H1 (cell line): Measurements from ENCODE around the gene OXTR. TPM values are rescaled to one million over a fixed set of nuclear protein-coding genes. Genes with fewer than 3 reads are reported as not detected.

Experiments
- CTCF ChIA-PET: fragments of 300-600 bp; sonication (Branson Sonifier 250); formaldehyde crosslinking; loops from one replicate; lab custom pipeline; 2021; ENCODE audit not compliant: partially characterized antibody; lab: Charles Lee
- POLR2A ChIA-PET: fragments of 300-600 bp; sonication (Branson Sonifier 250); formaldehyde crosslinking; loops from one replicate; lab custom pipeline; 2021; ENCODE audit warnings: inconsistent platforms; ENCODE audit not compliant: partially characterized antibody; lab: Charles Lee
- DNase-seq, 2 experiments: peaks; one replicate each; pipeline versions ENCODE4 v3.0.0 to v3.0.0-alpha.2; 2010 to 2022; ENCODE audit warnings: low spot score in 2 of 2, low read depth in 1 of 2, mixed read lengths in 1 of 2
- FAIRE-seq: peaks from 2 replicates; lab custom pipeline; 2011; peaks lifted over from hg19 to GRCh38; lab: Jason Lieb, UNC
- H2AFZ ChIP-seq: 2 replicates; pipeline ENCODE4 v1.8.1; 2012; ENCODE audit warnings: low read length, inconsistent platforms
- H2AK5ac ChIP-seq: 2 replicates; pipeline ENCODE4 v1.6.1; 2013; ENCODE audit warnings: low read depth, low read length
- H2BK120ac ChIP-seq: replicated peaks from 2 replicates; pipeline ENCODE3; 2013; ENCODE audit warnings: low read depth, low read length, inconsistent platforms
- H2BK12ac ChIP-seq: 2 replicates; pipeline ENCODE4 v1.6.1; 2013; ENCODE audit warnings: low read depth, low read length
- H2BK15ac ChIP-seq: 2 replicates; pipeline ENCODE4 v1.6.1; 2013; ENCODE audit warnings: low read length
- H2BK20ac ChIP-seq: 2 replicates; pipeline ENCODE4 v1.6.1; 2013; ENCODE audit warnings: low read length
- H2BK5ac ChIP-seq: 2 replicates; pipeline ENCODE4 v1.6.1; 2013; ENCODE audit warnings: low read depth, low read length
- H3K14ac ChIP-seq: 2 replicates; pipeline ENCODE4 v1.6.1; 2013; ENCODE audit warnings: inconsistent platforms; ENCODE audit not compliant: insufficient read length
- H3K18ac ChIP-seq: 2 replicates; pipeline ENCODE4 v1.6.1; 2013; ENCODE audit warnings: low read length; ENCODE audit errors: extremely low read depth
- H3K23ac ChIP-seq: 2 replicates; pipeline ENCODE4 v1.6.1; 2013; ENCODE audit warnings: inconsistent platforms; ENCODE audit not compliant: insufficient read length
- H3K23me2 ChIP-seq: 2 replicates; pipeline ENCODE4 v1.6.1; 2013; ENCODE audit warnings: low read depth, low read length
- H3K27ac ChIP-seq: 2 replicates; pipeline ENCODE4 v1.6.1; 2011; ENCODE audit warnings: low read depth, low read length, inconsistent platforms
- H3K27me3 ChIP-seq, 4 experiments: replicated peaks in 1 of 4; 1 replicate in 1 of 4; 2 replicates in 3 of 4; pipeline versions ENCODE4 v1.6.1 to v1.8.1; 2011 to 2013; ENCODE audit warnings: low read length in 3 of 4, mild to moderate bottlenecking in 3 of 4, inconsistent platforms in 2 of 4, mixed read lengths in 2 of 4, moderate library complexity in 1 of 4; ENCODE audit not compliant: control insufficient read depth in 3 of 4, insufficient read depth in 3 of 4; ENCODE audit errors: extremely low read depth in 1 of 4
- H3K36me3 ChIP-seq, 4 experiments: 2 replicates each; pipeline versions ENCODE4 v1.6.1 to v1.8.1; 2011 to 2013; ENCODE audit warnings: mild to moderate bottlenecking in 4 of 4, low read length in 3 of 4, moderate library complexity in 2 of 4, control low read depth in 1 of 4, inconsistent platforms in 1 of 4; ENCODE audit not compliant: insufficient read depth in 4 of 4, control insufficient read depth in 2 of 4
- H3K4ac ChIP-seq: replicated peaks from 2 replicates; pipeline ENCODE3; 2013; ENCODE audit warnings: low read length, low read depth, mixed read lengths, inconsistent platforms; ENCODE audit not compliant: insufficient read length
- H3K4me1 ChIP-seq, 4 experiments: replicated peaks in 1 of 4; 1 replicate in 1 of 4; 2 replicates in 3 of 4; pipeline versions ENCODE4 v1.6.1 to v1.8.1; 2011 to 2013; ENCODE audit warnings: low read length in 3 of 4, inconsistent platforms in 2 of 4, mixed read lengths in 1 of 4; ENCODE audit not compliant: insufficient read depth in 4 of 4, control insufficient read depth in 3 of 4
- H3K4me2 ChIP-seq, 2 experiments: 2 replicates each; pipeline versions ENCODE4 v1.6.1 to v1.8.1; 2011 to 2013; ENCODE audit warnings: low read depth in 2 of 2, low read length in 2 of 2, control low read depth in 1 of 2, inconsistent platforms in 1 of 2, mild to moderate bottlenecking in 1 of 2; ENCODE audit not compliant: insufficient read depth in 1 of 2
- H3K4me3 ChIP-seq, 4 experiments: fragments of 200-600, 300-600 bp in 1 of 4; sonication (generic), shearing (Covaris generic), sonication (Bioruptor Twin) in 1 of 4; 2 replicates each; pipeline versions ENCODE4 v1.5.1 to v1.8.1; 2011 to 2016; ENCODE audit warnings: low read length in 4 of 4, low read depth in 3 of 4, control low read depth in 2 of 4, inconsistent platforms in 2 of 4, mild to moderate bottlenecking in 2 of 4, mixed read lengths in 1 of 4, moderate library complexity in 1 of 4; ENCODE audit not compliant: insufficient read depth in 2 of 4; ENCODE audit errors: extremely low read depth in 1 of 4
- H3K56ac ChIP-seq: replicated peaks from 2 replicates; pipeline ENCODE3; 2013; ENCODE audit warnings: low read depth, mild to moderate bottlenecking, mixed read lengths, low read length, inconsistent platforms; ENCODE audit not compliant: insufficient read length
- H3K79me1 ChIP-seq: 2 replicates; pipeline ENCODE4 v1.6.1; 2013; ENCODE audit warnings: low read depth, low read length, control low read depth
- H3K79me2 ChIP-seq, 2 experiments: 2 replicates each; pipeline versions ENCODE4 v1.6.1 to v1.8.1; 2012 to 2013; ENCODE audit warnings: low read length in 2 of 2, mild to moderate bottlenecking in 2 of 2, inconsistent platforms in 1 of 2; ENCODE audit not compliant: insufficient read depth in 2 of 2, control insufficient read depth in 1 of 2
- H3K9ac ChIP-seq, 4 experiments: replicated peaks in 1 of 4; 1 replicate in 1 of 4; 2 replicates in 3 of 4; pipeline versions ENCODE4 v1.6.1 to v1.8.1; 2011 to 2013; ENCODE audit warnings: low read depth in 3 of 4, low read length in 3 of 4, control low read depth in 2 of 4, mild to moderate bottlenecking in 2 of 4, moderate library complexity in 2 of 4, inconsistent platforms in 1 of 4; ENCODE audit errors: extremely low read depth in 1 of 4
- H3K9me3 ChIP-seq, 2 experiments: 2 replicates each; pipeline versions ENCODE4 v1.6.1 to v1.8.1; 2012 to 2013; ENCODE audit warnings: mild to moderate bottlenecking in 2 of 2, moderate library complexity in 2 of 2, control low read depth in 1 of 2, inconsistent platforms in 1 of 2, low read depth in 1 of 2, low read length in 1 of 2, mixed read lengths in 1 of 2; ENCODE audit not compliant: insufficient read depth in 2 of 2
- H4K20me1 ChIP-seq, 2 experiments: replicated peaks in 1 of 2; 2 replicates each; pipeline versions ENCODE3 to v1.8.1; 2011 to 2013; ENCODE audit warnings: inconsistent platforms in 2 of 2, low read length in 2 of 2, mild to moderate bottlenecking in 1 of 2; ENCODE audit not compliant: insufficient read depth in 2 of 2, control insufficient read depth in 1 of 2
- H4K5ac ChIP-seq: 2 replicates; pipeline ENCODE4 v1.6.1; 2013; ENCODE audit warnings: low read length, low read depth, mixed read lengths, inconsistent platforms; ENCODE audit not compliant: insufficient read length
- H4K8ac ChIP-seq: 2 replicates; pipeline ENCODE4 v1.8.0; 2013; ENCODE audit warnings: mild to moderate bottlenecking, moderate library complexity, low read length, inconsistent platforms; ENCODE audit not compliant: insufficient read depth; ENCODE audit errors: extremely low read depth
- H4K91ac ChIP-seq: replicated peaks from 2 replicates; pipeline ENCODE3; 2013; ENCODE audit warnings: low read length, mixed read lengths, inconsistent platforms; ENCODE audit not compliant: insufficient read length
- CBX5 ChIP-seq: fragments of 300-800, 300-1000 bp; sonication (generic); IDR thresholded peaks from 2 replicates; pipeline ENCODE4 v1.7.1; 2016; ENCODE audit warnings: antibody characterized with exemption, low read length, low read depth
- CHD2 ChIP-seq: IDR thresholded peaks from 2 replicates; pipeline ENCODE4 v1.6.1; 2012; ENCODE audit warnings: low read length, improper control_type of control experiment
- E2F6 ChIP-seq: IDR thresholded peaks from 2 replicates; pipeline ENCODE4 v1.6.1; 2012; ENCODE audit warnings: inconsistent platforms
- EGR1 ChIP-seq: IDR thresholded peaks from 2 replicates; pipeline ENCODE4 v1.6.1; 2011; ENCODE audit warnings: low read depth, low read length, borderline replicate concordance
- EZH2 ChIP-seq: fragments of 200-600 bp; sonication (generic); IDR thresholded peaks from 2 replicates; pipeline ENCODE4 v1.7.1; 2012; ENCODE audit warnings: low read depth, mild to moderate bottlenecking, moderate library complexity, low read length, inconsistent platforms; ENCODE audit not compliant: severe bottlenecking
- HDAC2 ChIP-seq, 2 experiments: fragments of 300-600 bp in 1 of 2; sonication (generic) in 1 of 2; IDR thresholded peaks; 2 replicates each; pipeline ENCODE4 v1.6.1; 2011 to 2012; ENCODE audit warnings: low read depth in 2 of 2, low read length in 2 of 2, mild to moderate bottlenecking in 2 of 2, moderate library complexity in 2 of 2, borderline replicate concordance in 1 of 2, inconsistent platforms in 1 of 2
- KDM1A ChIP-seq: fragments of 200-600, 300-600 bp; sonication (generic); IDR thresholded peaks from 2 replicates; pipeline ENCODE4 v1.7.1; 2016; ENCODE audit warnings: mild to moderate bottlenecking, low read length, borderline replicate concordance
- KDM5A ChIP-seq: fragments of 200-600 bp; IDR thresholded peaks from 2 replicates; pipeline ENCODE4 v1.7.1; 2012; ENCODE audit warnings: mild to moderate bottlenecking, low read length, inconsistent platforms, mixed read lengths
- MAFK ChIP-seq: IDR thresholded peaks from 2 replicates; pipeline ENCODE4 v1.6.1; 2012; ENCODE audit warnings: low read depth, mild to moderate bottlenecking, improper control_type of control experiment, low read length
- POLR2A ChIP-seq, 2 experiments: IDR thresholded peaks; 1 replicate in 1 of 2; 2 replicates in 1 of 2; pipeline ENCODE4 v1.6.1; 2011; ENCODE audit warnings: low read depth in 2 of 2, low read length in 2 of 2, mild to moderate bottlenecking in 2 of 2; ENCODE audit errors: control extremely low read depth in 1 of 2
- RNF2 ChIP-seq: fragments of 200-900, 300-1000 bp; sonication (generic); IDR thresholded peaks from 2 replicates; pipeline ENCODE4 v1.7.1; 2016; ENCODE audit warnings: borderline replicate concordance, low read depth, mild to moderate bottlenecking, antibody characterized with exemption, low read length; ENCODE audit not compliant: poor library complexity, severe bottlenecking; ENCODE audit errors: missing control alignments
- TBP ChIP-seq: IDR thresholded peaks from 2 replicates; pipeline ENCODE4 v1.6.1; 2011; ENCODE audit warnings: low read depth, low read length, improper control_type of control experiment
- WGBS, 2 experiments: shearing (Covaris generic) in 1 of 2; methylation state at CpG; one replicate each; pipeline versions ENCODE4 v1.1.6 to v1.1.7; 2013 to 2015; ENCODE audit warnings: low lambda C conversion rate in 2 of 2, mixed read lengths in 2 of 2, inconsistent platforms in 1 of 2, low coverage in 1 of 2, missing lambda C conversion rate in 1 of 2; ENCODE audit not compliant: insufficient replicate concordance in 2 of 2, insufficient coverage in 1 of 2, insufficient read length in 1 of 2; ENCODE audit errors: extremely low coverage in 1 of 2, missing lambda C conversion rate in 1 of 2; 5-methylcytosine and 5-hydroxymethylcytosine counted together
- polyA plus RNA-seq, 7 experiments: library from polyadenylated mRNA; depleted of rRNA in 3 of 7; stranded (reverse) in 5 of 7; unstranded in 2 of 7; fragments of >200 nt in 5 of 7; fragments of 200-250 nt in 2 of 7; gene quantifications; 1 replicate in 5 of 7; 2 replicates in 1 of 7; 4 replicates in 1 of 7; pipeline versions ENCODE4 v1.2.1 to v1.2.3, GENCODE V29; 2011 to 2013; ENCODE audit warnings: missing spikeins in 2 of 7, mixed read lengths in 2 of 7
- total RNA-seq: library from RNA; stranded (reverse); fragmentation: NEBNext Ultra II Directional; extraction: Animal tissue kit (Norgen Biotek cat#: 25700); gene quantifications from 2 replicates; pipeline ENCODE4 v1.2.1, GENCODE V29; 2021
- TF ChIP-seq, protein P1 (sequence below): IDR thresholded peaks from 2 replicates; pipeline ENCODE4 v1.6.1; 2011; ENCODE audit warnings: low read depth, mild to moderate bottlenecking, low read length; ENCODE audit not compliant: insufficient read depth

OXTR gene
- total and polyA plus RNA-seq, 2 of the 8 experiments (the other 6 are each of a cell fraction or from before 2014, with no cell fraction given) = 0.77 to 2.3 TPM

- no peak overlapping the region for H3K27ac ChIP-seq
- WGBS, 2 experiments = 86% methylated on average over 5 of the region's 5 CpGs; no CpG with 5 or more reads in 1 of the 2 experiments
- H2AFZ ChIP-seq = no peak overlapping the region
- ChIA-PET CTCF (interaction anchor here (0.9 to 2.0 kb wide), 3 partner anchors 46 to 595 kb away, joined by 3 to 6 read pairs (median 3); no protein-coding TSS in a partner anchor), POLR2A (no interaction called here)
- no peak overlapping the region for H3K4me2 ChIP-seq
- no peak overlapping the region for H3K4me3 ChIP-seq
- H3K56ac ChIP-seq = no peak overlapping the region
- H3K9ac ChIP-seq = no peak overlapping the region
- no peak overlapping the region for H3K4ac ChIP-seq
- no peak overlapping the region for H2BK12ac ChIP-seq
- H3K79me1 ChIP-seq = no peaks in the 10 kb centered on the region
- no peak overlapping the region for H2AK5ac ChIP-seq
- no peaks in the 10 kb centered on the region; a peak in 1 of 7 replicates for H3K4me1 ChIP-seq
- H3K79me2 ChIP-seq = no peaks in the 10 kb centered on the region
- no peaks in the 10 kb centered on the region for H3K23me2 ChIP-seq
- H4K91ac ChIP-seq = no peak overlapping the region
- DNase-seq (no peak), FAIRE-seq (no peak)
- H3K18ac ChIP-seq = no peak overlapping the region
- no peak overlapping the region for H3K23ac ChIP-seq
- no peak overlapping the region for H2BK120ac ChIP-seq
- H4K5ac ChIP-seq = no peak overlapping the region
- H2BK5ac ChIP-seq = no peak overlapping the region
- no peak overlapping the region for H2BK20ac ChIP-seq
- peaks cover 32 to 56% (median 55%) of the 10 kb centered on the region in 4 experiments for H3K27me3 ChIP-seq
- H3K36me3 ChIP-seq = no peaks in the 10 kb centered on the region
- no peak overlapping the region for H4K8ac ChIP-seq
- H3K14ac ChIP-seq = no peak overlapping the region
- H4K20me1 ChIP-seq = peaks cover 0 to 4% of the 10 kb centered on the region in 2 experiments
- peaks cover 0 to 6% of the 10 kb centered on the region in 2 experiments; a peak in 1 of 4 replicates for H3K9me3 ChIP-seq
- no peak overlapping the region for H2BK15ac ChIP-seq
- TF ChIP-seq POLR2A (IDR thresholded peaks at IDR 0.05; ENCODE audit: control extremely low read depth in 1 of 2, low read depth in 2 of 2, low read length in 2 of 2) (no peak), KDM5A (no peak), CBX5 (no peak), E2F6 (no peak), CHD2 (no peak), MAFK (no peak), EZH2 (no peak), EGR1 (no peak), RNF2 (no peak), TBP (no peak), KDM1A (no peak), HDAC2 (IDR thresholded peaks at IDR 0.05; ENCODE audit: borderline replicate concordance in 1 of 2, low read depth in 2 of 2, low read length in 2 of 2) (no peak)
- TF ChIP-seq, protein P1, sequence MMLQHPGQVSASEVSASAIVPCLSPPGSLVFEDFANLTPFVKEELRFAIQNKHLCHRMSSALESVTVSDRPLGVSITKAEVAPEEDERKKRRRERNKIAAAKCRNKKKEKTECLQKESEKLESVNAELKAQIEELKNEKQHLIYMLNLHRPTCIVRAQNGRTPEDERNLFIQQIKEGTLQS = no peak
Observed at GRCh38 chr3:8709287-8709686, 60.1 kb downstream of the OXTR start.
